ENCODE data around the gene NFE2L2.

Gene NFE2L2

DNA sequence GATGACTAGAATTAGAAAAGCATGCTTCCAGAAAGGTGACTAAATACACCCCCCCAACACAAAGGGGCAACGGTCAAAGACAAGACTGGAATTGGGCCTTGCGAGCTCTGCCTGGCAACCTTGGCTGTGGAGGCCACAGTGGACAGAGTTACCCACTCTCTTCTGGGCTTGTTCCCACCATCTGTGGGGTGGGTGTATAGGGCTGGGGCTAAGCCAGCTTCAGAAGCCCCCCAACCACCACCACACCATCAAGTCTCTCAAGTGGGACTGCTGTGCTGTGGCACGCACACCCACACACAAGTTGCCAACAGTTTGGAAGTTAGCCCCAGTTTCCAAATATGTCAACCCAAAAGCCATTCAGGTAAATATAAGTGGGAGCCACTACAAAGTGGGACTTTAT lies 7.8 kb downstream of the NFE2L2 start:
- TF ChIP-seq, protein P1, sequence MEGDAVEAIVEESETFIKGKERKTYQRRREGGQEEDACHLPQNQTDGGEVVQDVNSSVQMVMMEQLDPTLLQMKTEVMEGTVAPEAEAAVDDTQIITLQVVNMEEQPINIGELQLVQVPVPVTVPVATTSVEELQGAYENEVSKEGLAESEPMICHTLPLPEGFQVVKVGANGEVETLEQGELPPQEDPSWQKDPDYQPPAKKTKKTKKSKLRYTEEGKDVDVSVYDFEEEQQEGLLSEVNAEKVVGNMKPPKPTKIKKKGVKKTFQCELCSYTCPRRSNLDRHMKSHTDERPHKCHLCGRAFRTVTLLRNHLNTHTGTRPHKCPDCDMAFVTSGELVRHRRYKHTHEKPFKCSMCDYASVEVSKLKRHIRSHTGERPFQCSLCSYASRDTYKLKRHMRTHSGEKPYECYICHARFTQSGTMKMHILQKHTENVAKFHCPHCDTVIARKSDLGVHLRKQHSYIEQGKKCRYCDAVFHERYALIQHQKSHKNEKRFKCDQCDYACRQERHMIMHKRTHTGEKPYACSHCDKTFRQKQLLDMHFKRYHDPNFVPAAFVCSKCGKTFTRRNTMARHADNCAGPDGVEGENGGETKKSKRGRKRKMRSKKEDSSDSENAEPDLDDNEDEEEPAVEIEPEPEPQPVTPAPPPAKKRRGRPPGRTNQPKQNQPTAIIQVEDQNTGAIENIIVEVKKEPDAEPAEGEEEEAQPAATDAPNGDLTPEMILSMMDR (conservative IDR thresholded peaks at IDR 0.05; ENCODE audit: low read depth, low read length): no peak
- DNase-seq (ENCODE audit: low read depth): no peak
- no peak overlapping the region for H3K4me3 ChIP-seq (ENCODE audit: low read depth, low read length)

- TF ChIP-seq, protein P1 (conservative IDR thresholded peaks at IDR 0.05; ENCODE audit: low read depth, low read length): no peak
- H3K4me3 ChIP-seq (ENCODE audit: low read depth, low read length): no peak overlapping the region
- no peak for DNase-seq (ENCODE audit: low read depth)
Measured at GRCh38 chr2:177256026-177256425, 8.5 kb downstream of the NFE2L2 start.

GRCh38 chr2:177255227-177255601 lies 9.3 kb downstream of the NFE2L2 start:
- no peak for DNase-seq (ENCODE audit: low read depth)
- H3K4me3 ChIP-seq (ENCODE audit: low read depth, low read length): no peak overlapping the region
- TF ChIP-seq, protein P1 (conservative IDR thresholded peaks at IDR 0.05; ENCODE audit: low read depth, low read length): no peak

DNA sequence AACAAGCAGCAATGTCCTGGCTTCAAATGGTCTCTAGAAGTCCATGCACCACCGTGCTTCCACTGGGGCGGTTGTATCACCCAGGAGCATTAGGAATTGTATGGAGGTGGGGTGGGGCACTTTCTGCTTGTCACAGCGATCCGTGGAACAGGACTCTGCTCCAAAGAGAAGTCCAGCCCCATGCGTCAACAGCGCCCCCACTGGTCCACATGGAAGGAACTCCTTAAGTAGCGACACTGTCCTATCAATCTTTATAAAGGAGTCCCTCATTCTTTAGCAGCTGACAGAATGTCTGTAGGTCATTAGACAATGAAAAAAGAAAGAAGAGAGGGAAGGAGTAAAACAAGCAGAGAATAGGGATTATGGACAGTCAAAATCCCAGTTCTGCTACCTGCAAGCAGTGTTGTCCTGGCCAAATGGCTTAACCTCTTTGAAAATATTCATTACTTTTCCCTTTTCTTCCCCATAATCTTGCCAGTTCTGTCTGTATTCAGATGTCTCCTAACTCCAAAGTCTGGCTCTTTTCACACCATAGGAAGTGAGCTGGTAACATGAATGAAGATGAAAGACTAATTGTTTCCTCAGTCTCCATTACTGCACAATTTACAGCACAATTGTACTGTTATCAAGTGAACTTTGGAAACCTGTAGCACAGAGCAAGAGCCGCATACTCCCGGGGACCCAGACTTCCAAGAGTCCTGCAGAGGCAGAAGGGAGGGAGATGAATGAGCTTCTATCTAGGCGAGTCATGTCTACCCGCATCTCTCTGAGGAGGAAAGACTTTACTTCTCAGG lies 9.9 kb downstream of the NFE2L2 start:
- peak; percentile 56 for DNase-seq (ENCODE audit: low read depth)
- no peak overlapping the region for H3K4me3 ChIP-seq (ENCODE audit: low read depth, low read length)
- TF ChIP-seq, protein P1 (conservative IDR thresholded peaks at IDR 0.05; ENCODE audit: low read depth, low read length): peak; percentile 63

GRCh38 chr2:177253704-177254103 lies 10.8 kb downstream of the NFE2L2 start:
- TF ChIP-seq, protein P1 (conservative IDR thresholded peaks at IDR 0.05; ENCODE audit: low read depth, low read length): no peak
- no peak for DNase-seq (ENCODE audit: low read depth)
- H3K4me3 ChIP-seq (ENCODE audit: low read depth, low read length): no peak overlapping the region

- TF ChIP-seq, protein P1 (conservative IDR thresholded peaks at IDR 0.05; ENCODE audit: low read depth, low read length): no peak
- H3K4me3 ChIP-seq (ENCODE audit: low read depth, low read length): no peak overlapping the region
- no peak for DNase-seq (ENCODE audit: low read depth)
Measured at GRCh38 chr2:177252808-177253531, 11.6 kb downstream of the NFE2L2 start.

Measured in choroid plexus epithelial cell (primary cell).